NCI-H2081 treated with DMSO at 0.1 percent for 48 hours (cell line): ENCODE data around the gene FCER1A.

Source experiments
- DNase-seq: peaks from one replicate; lab custom pipeline; 2025; lab: John Stamatoyannopoulos, UW

Gene FCER1A

GRCh38 chr1:159352436-159352835 lies 50.3 kb downstream of the FCER1A start:
- DNase-seq = no peak
